Sigmoid colon (tissue), 7 donors: Measurements from ENCODE around the gene ANKAR. TPM values are rescaled to one million over a fixed set of nuclear protein-coding genes. Genes with fewer than 3 reads are reported as not detected.

ENCODE experiments used
- DNase-seq: peaks from one replicate; pipeline ENCODE4 v3.0.0-alpha.2; 2019
- H3K27ac ChIP-seq, 4 donors: fragments of 200-600 bp; sonication (generic); one replicate each; pipeline ENCODE4 v1.5.1; 2016 to 2019; ENCODE audit warnings: mild to moderate bottlenecking in 1 of 4
- H3K27me3 ChIP-seq, 3 donors: fragments of 200-600 bp; sonication (generic); one replicate each; pipeline ENCODE4 v1.5.1; 2019; ENCODE audit warnings: mild to moderate bottlenecking in 1 of 3
- H3K36me3 ChIP-seq, 4 donors: fragments of 200-600 bp; sonication (generic); one replicate each; pipeline ENCODE4 v1.5.1; 2016 to 2019
- H3K4me1 ChIP-seq, 4 donors: fragments of 200-600 bp; sonication (generic); one replicate each; pipeline ENCODE4 v1.5.1; 2017 to 2019
- H3K4me3 ChIP-seq, 4 donors: fragments of 200-600 bp; sonication (generic); one replicate each; pipeline ENCODE4 v1.5.1; 2017 to 2019; ENCODE audit warnings: mild to moderate bottlenecking in 2 of 4, moderate library complexity in 1 of 4
- H3K9me3 ChIP-seq, 4 donors: fragments of 200-600 bp in 3 of 4; sonication (generic) in 3 of 4; one replicate each; pipeline versions ENCODE4 v1.5.1 to v1.6.1; 2013 to 2019
- CTCF ChIP-seq, 4 experiments: fragments of 450-650 bp in 3 of 4; fragments of 200-600 bp in 1 of 4; IDR thresholded peaks; one replicate each; pipeline ENCODE4 v1.5.1; 2016 to 2019; ENCODE audit warnings: antibody characterized with exemption in 4 of 4, mild to moderate bottlenecking in 3 of 4, moderate library complexity in 2 of 4
- EP300 ChIP-seq, 4 donors: sonication (generic); formaldehyde crosslinking; IDR thresholded peaks; one replicate each; pipeline ENCODE4 v1.6.1; 2017; ENCODE audit warnings: antibody characterized with exemption in 4 of 4
- POLR2A ChIP-seq, 2 donors: fragments of 450-650 bp; IDR thresholded peaks; one replicate each; pipeline ENCODE4 v1.6.1; 2016; ENCODE audit warnings: antibody characterized with exemption in 2 of 2, mild to moderate bottlenecking in 2 of 2, moderate library complexity in 2 of 2
- POLR2AphosphoS5 ChIP-seq, 4 donors: sonication (generic); formaldehyde crosslinking; IDR thresholded peaks; one replicate each; pipeline ENCODE4 v1.6.1; 2017; ENCODE audit warnings: antibody characterized with exemption in 4 of 4
- WGBS, 2 donors: extraction: QIAGEN DNeasy Blood & Tissue Kit; methylation state at CpG; one replicate each; pipeline ENCODE4 v1.1.7; 2013; 5-methylcytosine and 5-hydroxymethylcytosine counted together
- intact Hi-C: fragments of 100-400 bp; cut with DNase I; formaldehyde crosslinking; loops from one replicate; pipeline ENCODE4 v1.15.1; 2023
- polyA plus RNA-seq, 3 donors: library from polyadenylated mRNA; stranded (reverse); fragments of 200-250 nt; gene quantifications; one replicate each; pipeline ENCODE4 v1.2.3, GENCODE V29; 2013
- total RNA-seq, 4 donors: library from RNA; depleted of rRNA; stranded (reverse); fragments of >200 nt; gene quantifications; one replicate each; pipeline ENCODE4 v1.1.0, GENCODE V29; 2016
- donor health status: healthy with polysubstance abuse.
- donor health status: Bipolar disorder and iron deficiency.
- donor health status: healthy.

Gene ANKAR
- total and polyA plus RNA-seq, 7 donors: 2.1 to 27.7 (median 11.9) TPM

GRCh38 chr2:189659734-189660133 is 14.7 kb upstream of the ANKAR start:
- Histone ChIP-seq H3K27ac (no peak overlapping the region), H3K4me3 (no peak overlapping the region), H3K9me3 (no peaks in the 10 kb centered on the region), H3K4me1 (peaks cover 0 to 31% (median 24%) of the 10 kb centered on the region in 4 donors), H3K27me3 (no peaks in the 10 kb centered on the region), H3K36me3 (peaks cover 0 to under 1% (median 0%) of the 10 kb centered on the region in 4 donors)
- 43 to 61% methylated on average over 2 of the region's 2 CpGs for WGBS, 2 donors
- DNase-seq: no peak
- TF ChIP-seq EP300 (IDR thresholded peaks at IDR 0.05): no peak
- TF ChIP-seq POLR2A (IDR thresholded peaks at IDR 0.05): no peak
- no peak for TF ChIP-seq CTCF (IDR thresholded peaks at IDR 0.05)
- TF ChIP-seq POLR2AphosphoS5 (IDR thresholded peaks at IDR 0.05): no peak
- intact Hi-C loops: loop anchor here (2.0 to 5.0 kb wide), 2 partner anchors 103 to 123 kb away; partner anchors contain the start of genes ORMDL1, OSGEPL1 and PMS1

GRCh38 chr2:189660803-189661147 is 13.7 kb upstream of the ANKAR start:
- peak overlapping the region in 1 of 4 donors; percentile 48 for H3K27ac ChIP-seq
- WGBS, 2 donors: 4 to 13% methylated on average over 4 of the region's 4 CpGs
- no peaks in the 10 kb centered on the region for H3K9me3 ChIP-seq
- H3K4me1 ChIP-seq: peaks cover 0 to 33% (median 25%) of the 10 kb centered on the region in 4 donors
- H3K27me3 ChIP-seq: no peaks in the 10 kb centered on the region
- TF ChIP-seq POLR2A (IDR thresholded peaks at IDR 0.05): no peak
- TF ChIP-seq EP300 (IDR thresholded peaks at IDR 0.05): no peak
- no peak for TF ChIP-seq POLR2AphosphoS5 (IDR thresholded peaks at IDR 0.05)
- no peak for TF ChIP-seq CTCF (IDR thresholded peaks at IDR 0.05)
- peaks cover 0 to 5% (median 2%) of the 10 kb centered on the region in 4 donors for H3K36me3 ChIP-seq
- DNase-seq: no peak
- H3K4me3 ChIP-seq: no peak overlapping the region
- intact Hi-C loops: loop anchor here (1.0 to 5.0 kb wide), 4 partner anchors 14 to 122 kb away; partner anchors contain the start of genes ANKAR, ORMDL1, OSGEPL1 and PMS1

- TF ChIP-seq POLR2A (IDR thresholded peaks at IDR 0.05): peak; percentile 64 to 73
- TF ChIP-seq CTCF (IDR thresholded peaks at IDR 0.05): peak; percentile 91 to 100 (median 98)
- TF ChIP-seq EP300 (IDR thresholded peaks at IDR 0.05): peak in 1 of 4 donors; percentile 65
- TF ChIP-seq POLR2AphosphoS5 (IDR thresholded peaks at IDR 0.05): peak; percentile 91 to 95 (median 93)
- Histone ChIP-seq H3K4me3 (peak within 1 kb of the TSS; percentile 64 to 86 (median 72)), H3K27me3 (no peaks in the 10 kb centered on the region), H3K4me1 (peaks cover 0 to 33% (median 25%) of the 10 kb centered on the region in 4 donors), H3K27ac (peak within 1 kb of the TSS; percentile 81 to 88 (median 86)), H3K9me3 (no peaks in the 10 kb centered on the region), H3K36me3 (peaks cover 0 to 11% (median 2%) of the 10 kb centered on the region in 4 donors)
- intact Hi-C loops: loop anchor here (1.0 to 5.0 kb wide), 4 partner anchors 13 to 121 kb away; partner anchors contain the start of genes ANKAR, ORMDL1, OSGEPL1 and PMS1
- DNase-seq: peak; percentile 100
- WGBS, 2 donors: 0% methylated on average over 46 of the region's 46 CpGs
Observed at GRCh38 chr2:189661148-189661956, 13.1 kb upstream of the ANKAR start, which contains the start of gene ASNSD1. ASNSD1 (plus strand) TSS chr2:189661459; CDS start chr2:189666133, 4,674 bp downstream.

- TF ChIP-seq POLR2A (IDR thresholded peaks at IDR 0.05) (no peak), POLR2AphosphoS5 (IDR thresholded peaks at IDR 0.05) (no peak)
- Histone ChIP-seq H3K36me3 (peaks cover 0 to 17% (median 4%) of the 10 kb centered on the region in 4 donors), H3K4me3 (peak overlapping the region; percentile 64 to 86 (median 72)), H3K9me3 (no peaks in the 10 kb centered on the region), H3K27ac (peak overlapping the region; percentile 81 to 88 (median 86)), H3K27me3 (no peaks in the 10 kb centered on the region), H3K4me1 (peaks cover 0 to 33% (median 25%) of the 10 kb centered on the region in 4 donors)
- 2 to 6% methylated on average over 9 of the region's 9 CpGs for WGBS, 2 donors
- intact Hi-C loops: loop anchor here (1.0 to 5.0 kb wide), 4 partner anchors 12 to 120 kb away; partner anchors contain the start of genes ANKAR, ORMDL1, OSGEPL1 and PMS1
- no peak for DNase-seq
Observed at GRCh38 chr2:189661957-189662321, 12.5 kb upstream of the ANKAR start.
